ENCODE data around the gene RANBP17. TPM values are rescaled to one million over a fixed set of nuclear protein-coding genes. Genes with fewer than 3 reads are reported as not detected.

RANBP17 gene
- polyA plus RNA-seq, 1 of the 3 experiments (the other 2 are of a cell fraction) = 6.0 TPM

DNA sequence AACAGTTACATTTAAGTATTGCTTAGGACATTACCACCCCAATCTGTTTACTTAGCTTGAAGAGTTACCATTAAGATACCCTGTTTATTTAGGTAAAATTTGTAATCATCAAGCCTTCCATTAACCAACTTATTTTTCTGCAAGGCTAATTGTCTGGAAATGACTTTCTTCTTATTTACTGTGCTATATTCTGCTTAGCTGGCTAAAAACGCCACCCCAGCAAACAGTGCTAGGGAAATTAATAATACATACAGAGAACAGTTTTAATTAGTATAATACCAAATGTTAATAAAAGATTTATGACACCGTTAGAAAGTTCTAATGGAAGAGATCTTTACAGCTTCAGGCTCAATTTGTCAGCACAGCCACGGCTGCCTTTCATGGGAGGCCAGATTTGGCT, 461.2 kb downstream of the RANBP17 start:
- Histone ChIP-seq H3K9me3 (no peaks in the 10 kb centered on the region), H3K4me1 (ENCODE audit: control insufficient read depth in 1 of 2, insufficient read depth in 2 of 2, low read depth in 1 of 2, low read length in 1 of 2) (peaks cover 0 to 26% of the 10 kb centered on the region in 2 experiments; a peak in 2 of 4 replicates), H3K9me2 (no peaks in the 10 kb centered on the region), H3K4me2 (no peak overlapping the region), H3K27ac (ENCODE audit: low read depth in 2 of 2, low read length in 1 of 2) (peak overlapping the region in 1 of 2 experiments; percentile 97; a peak in 2 of 4 replicates), H2AFZ (ENCODE audit: low read depth) (no peak overlapping the region), H3K79me2 (ENCODE audit: insufficient read depth) (no peaks in the 10 kb centered on the region), H3K27me3 (ENCODE audit: insufficient read depth) (no peaks in the 10 kb centered on the region), H4K20me1 (ENCODE audit: insufficient read depth) (no peaks in the 10 kb centered on the region), H3K4me3 (ENCODE audit: low read depth in 2 of 2, low read length in 1 of 2) (no peak overlapping the region), H3K9ac (no peak overlapping the region), H3K36me3 (replicated peaks in 1 of 2; ENCODE audit: control insufficient read depth in 1 of 2, insufficient read depth in 2 of 2, low read length in 1 of 2) (no peaks in the 10 kb centered on the region), H3F3A (replicated peaks; ENCODE audit: insufficient read depth) (no peaks in the 10 kb centered on the region)
- ChIA-PET POLR2A (interaction anchor here (0.5 to 3.8 kb wide), 3 partner anchors 14 to 577 kb away, joined by 3 to 13 read pairs (median 6); partner anchors contain the start of gene TLX3), CTCF (interaction anchor here (1.0 to 7.1 kb wide), 7 partner anchors 15 to 116 kb away, joined by 3 to 46 read pairs (median 5); partner anchors contain the start of gene TLX3)
- 51% methylated on average over 3 of the region's 3 CpGs for WGBS (ENCODE audit: low lambda C conversion rate)
- no peak for DNase-seq
- TF ChIP-seq FOXJ3 (CRISPR knock-in tag; IDR thresholded peaks at IDR 0.05) (no peak), NFIC (IDR thresholded peaks at IDR 0.05; ENCODE audit: borderline replicate concordance) (no peak), CHD2 (IDR thresholded peaks at IDR 0.05; ENCODE audit: low read length, partially characterized antibody) (no peak), EZH2phosphoT487 (IDR thresholded peaks at IDR 0.05; ENCODE audit: borderline replicate concordance, low read depth) (no peak), FOXM1 (IDR thresholded peaks at IDR 0.05; ENCODE audit: low read depth) (no peak), MXI1 (IDR thresholded peaks at IDR 0.05; ENCODE audit: low read depth, low read length) (no peak), USF1 (IDR thresholded peaks at IDR 0.05; ENCODE audit: borderline replicate concordance, low read depth) (no peak), RFX5 (IDR thresholded peaks at IDR 0.05; ENCODE audit: low read length) (no peak), TAF1 (IDR thresholded peaks at IDR 0.05; ENCODE audit: borderline replicate concordance, low read depth, low read length) (no peak)

DNA sequence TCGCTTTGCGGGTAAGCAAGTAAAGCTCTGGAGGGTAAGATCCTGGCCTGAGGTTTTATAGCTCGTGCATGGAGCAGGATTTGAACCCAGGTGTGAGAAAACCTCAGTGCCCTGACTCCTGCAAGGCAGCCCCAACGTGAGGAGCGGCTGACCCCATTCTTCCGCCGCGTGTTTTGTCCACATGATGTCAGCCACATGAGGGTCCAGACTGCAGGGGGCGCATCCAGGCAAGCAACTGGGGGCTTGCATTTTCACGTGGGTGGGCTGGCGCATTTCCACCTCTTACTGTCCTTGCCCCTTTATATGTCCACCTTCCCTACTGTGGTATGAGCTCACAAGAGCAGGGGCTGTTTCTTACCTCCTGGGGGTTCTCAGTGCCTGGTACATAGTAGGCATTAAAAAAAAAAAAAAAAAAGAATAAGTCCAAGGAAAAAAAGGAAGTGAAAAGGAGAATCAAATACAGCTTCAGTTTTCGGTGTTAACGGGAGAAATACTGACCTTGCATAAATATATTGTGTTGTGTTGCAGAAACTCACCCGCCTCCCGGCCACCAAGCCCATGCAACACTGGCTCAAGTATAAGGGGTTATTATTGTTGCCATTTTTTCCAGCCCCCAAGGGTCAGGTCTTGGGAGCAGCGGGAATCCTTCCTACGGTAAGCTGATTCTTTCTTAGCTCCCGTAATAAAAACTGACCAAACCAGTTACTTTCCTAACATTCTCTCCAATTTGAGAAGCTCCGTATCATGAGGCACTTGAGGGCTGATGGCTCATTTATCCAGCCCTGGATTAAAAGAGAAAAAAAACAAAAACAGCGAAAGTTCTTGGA, 462.2 kb downstream of the RANBP17 start:
- peak overlapping the region in 1 of 2 experiments; percentile 97; a peak in 2 of 4 replicates for H3K27ac ChIP-seq (ENCODE audit: low read depth in 2 of 2, low read length in 1 of 2)
- no peaks in the 10 kb centered on the region for H3K36me3 ChIP-seq (replicated peaks in 1 of 2; ENCODE audit: control insufficient read depth in 1 of 2, insufficient read depth in 2 of 2, low read length in 1 of 2)
- H4K20me1 ChIP-seq (ENCODE audit: insufficient read depth) = no peaks in the 10 kb centered on the region
- no peaks in the 10 kb centered on the region for H3K27me3 ChIP-seq (ENCODE audit: insufficient read depth)
- TF ChIP-seq POLR2AphosphoS5 (IDR thresholded peaks at IDR 0.05; ENCODE audit: low read depth, low read length) (no peak), GABPA (IDR thresholded peaks at IDR 0.05; ENCODE audit: low read depth) (no peak), SMC3 (IDR thresholded peaks at IDR 0.05; ENCODE audit: low read depth, low read length) (no peak), RCOR1 (IDR thresholded peaks at IDR 0.05; ENCODE audit: low read length) (no peak), GATA2 (CRISPR knock-in tag; IDR thresholded peaks at IDR 0.05) (no peak), SIN3A (IDR thresholded peaks at IDR 0.05; ENCODE audit: borderline replicate concordance, low read depth, low read length) (no peak), TAF1 (IDR thresholded peaks at IDR 0.05; ENCODE audit: borderline replicate concordance, low read depth, low read length) (no peak), ELF1 (IDR thresholded peaks at IDR 0.05) (no peak), MEF2A (IDR thresholded peaks at IDR 0.05; ENCODE audit: borderline replicate concordance, low read depth) (no peak), REST (IDR thresholded peaks at IDR 0.05; ENCODE audit: low read depth, low read length) (no peak), NFIC (IDR thresholded peaks at IDR 0.05; ENCODE audit: borderline replicate concordance) (no peak)
- TF ChIP-seq, protein P1, sequence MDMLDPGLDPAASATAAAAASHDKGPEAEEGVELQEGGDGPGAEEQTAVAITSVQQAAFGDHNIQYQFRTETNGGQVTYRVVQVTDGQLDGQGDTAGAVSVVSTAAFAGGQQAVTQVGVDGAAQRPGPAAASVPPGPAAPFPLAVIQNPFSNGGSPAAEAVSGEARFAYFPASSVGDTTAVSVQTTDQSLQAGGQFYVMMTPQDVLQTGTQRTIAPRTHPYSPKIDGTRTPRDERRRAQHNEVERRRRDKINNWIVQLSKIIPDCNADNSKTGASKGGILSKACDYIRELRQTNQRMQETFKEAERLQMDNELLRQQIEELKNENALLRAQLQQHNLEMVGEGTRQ (IDR thresholded peaks at IDR 0.05; ENCODE audit: borderline replicate concordance, low read depth, low read length) = no peak
- WGBS (ENCODE audit: low lambda C conversion rate) = 85% methylated on average over 14 of the region's 20 CpGs
- no peak overlapping the region for H3K9ac ChIP-seq
- H3K4me2 ChIP-seq = no peak overlapping the region
- ChIA-PET POLR2A (interaction anchor here (2.4 to 3.8 kb wide), 2 partner anchors 15 to 17 kb away, joined by 6 to 13 read pairs; partner anchors contain the start of gene TLX3), CTCF (interaction anchor here (1.2 to 7.1 kb wide), 7 partner anchors 16 to 117 kb away, joined by 3 to 46 read pairs (median 5); partner anchors contain the start of gene TLX3)
- no peak overlapping the region for H2AFZ ChIP-seq (ENCODE audit: low read depth)
- H3K9me3 ChIP-seq = no peaks in the 10 kb centered on the region
- H3K4me1 ChIP-seq (ENCODE audit: control insufficient read depth in 1 of 2, insufficient read depth in 2 of 2, low read depth in 1 of 2, low read length in 1 of 2) = peaks cover 0 to 26% of the 10 kb centered on the region in 2 experiments; a peak in 2 of 4 replicates
- H3K9me2 ChIP-seq = no peaks in the 10 kb centered on the region
- no peak overlapping the region for H3K4me3 ChIP-seq (ENCODE audit: low read depth in 2 of 2, low read length in 1 of 2)
- H3F3A ChIP-seq (replicated peaks; ENCODE audit: insufficient read depth) = no peaks in the 10 kb centered on the region
- DNase-seq = no peak
- no peaks in the 10 kb centered on the region for H3K79me2 ChIP-seq (ENCODE audit: insufficient read depth)

All from SK-N-SH (cell line).